ENCODE measurements around the gene TMCO2. TPM values are rescaled to one million over a fixed set of nuclear protein-coding genes. Genes with fewer than 3 reads are reported as not detected.

TMCO2 gene
- polyA plus RNA-seq, 1 donor (not counting 4 experiments of a cell fraction or from before 2014, with no cell fraction given): not detected

DNA sequence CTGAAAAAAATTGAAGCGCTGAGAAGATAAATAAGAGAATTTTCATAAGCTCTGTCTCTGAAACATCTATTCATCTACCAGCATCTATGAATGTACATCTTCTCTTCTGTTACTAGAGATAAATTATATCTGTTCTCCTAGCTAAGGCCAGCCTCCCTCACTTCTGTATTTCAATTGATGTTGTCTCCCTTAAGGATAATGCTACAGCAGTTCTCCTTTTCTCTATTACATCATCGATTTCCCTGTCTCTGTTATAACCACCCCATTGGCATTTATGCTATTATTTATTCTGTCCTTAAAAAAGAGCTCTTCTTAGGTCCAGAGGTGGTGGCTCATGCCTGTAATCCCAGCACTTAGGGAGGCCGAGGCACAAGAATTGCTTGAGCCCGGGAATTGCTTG lies 42.9 kb upstream of the TMCO2 start:
- DNase-seq (ENCODE audit: low read depth, low spot score): no peak
- Histone ChIP-seq H3K4me1 (ENCODE audit: control insufficient read depth, extremely low read depth, insufficient read depth, low read length) (no peaks in the 10 kb centered on the region), H3K27me3 (ENCODE audit: control insufficient read depth, extremely low read depth, insufficient read depth, low read length) (no peaks in the 10 kb centered on the region), H3K4me3 (ENCODE audit: control insufficient read depth in 2 of 3, extremely low read depth in 1 of 3, insufficient read depth in 2 of 3, low read depth in 1 of 3, low read length in 3 of 3) (no peak overlapping the region), H3K79me2 (ENCODE audit: control insufficient read depth, insufficient read depth, low read length) (peaks cover 2% of the 10 kb centered on the region), H3K27ac (ENCODE audit: control insufficient read depth, insufficient read depth, low read length) (no peak overlapping the region), H4K20me1 (ENCODE audit: control insufficient read depth, extremely low read depth, insufficient read depth, low read length) (no peaks in the 10 kb centered on the region), H3K9ac (ENCODE audit: control insufficient read depth, extremely low read depth, insufficient read depth, low read length) (no peak overlapping the region), H3K9me3 (ENCODE audit: control insufficient read depth, low read depth, low read length) (no peaks in the 10 kb centered on the region), H3K9me1 (ENCODE audit: control insufficient read depth, extremely low read depth, insufficient read depth, low read length) (no peaks in the 10 kb centered on the region), H2AFZ (ENCODE audit: control insufficient read depth, low read length) (no peak overlapping the region), H3K36me3 (ENCODE audit: control insufficient read depth in 2 of 2, extremely low read depth in 1 of 2, insufficient read depth in 2 of 2, low read length in 2 of 2) (peaks cover 4 to 7% of the 10 kb centered on the region in 2 experiments), H3K4me2 (ENCODE audit: control insufficient read depth, extremely low read depth, insufficient read depth, low read depth, low read length) (no peak overlapping the region)
- TF ChIP-seq EZH2 (IDR thresholded peaks at IDR 0.05; ENCODE audit: low read length): no peak
- TF ChIP-seq, protein P1, sequence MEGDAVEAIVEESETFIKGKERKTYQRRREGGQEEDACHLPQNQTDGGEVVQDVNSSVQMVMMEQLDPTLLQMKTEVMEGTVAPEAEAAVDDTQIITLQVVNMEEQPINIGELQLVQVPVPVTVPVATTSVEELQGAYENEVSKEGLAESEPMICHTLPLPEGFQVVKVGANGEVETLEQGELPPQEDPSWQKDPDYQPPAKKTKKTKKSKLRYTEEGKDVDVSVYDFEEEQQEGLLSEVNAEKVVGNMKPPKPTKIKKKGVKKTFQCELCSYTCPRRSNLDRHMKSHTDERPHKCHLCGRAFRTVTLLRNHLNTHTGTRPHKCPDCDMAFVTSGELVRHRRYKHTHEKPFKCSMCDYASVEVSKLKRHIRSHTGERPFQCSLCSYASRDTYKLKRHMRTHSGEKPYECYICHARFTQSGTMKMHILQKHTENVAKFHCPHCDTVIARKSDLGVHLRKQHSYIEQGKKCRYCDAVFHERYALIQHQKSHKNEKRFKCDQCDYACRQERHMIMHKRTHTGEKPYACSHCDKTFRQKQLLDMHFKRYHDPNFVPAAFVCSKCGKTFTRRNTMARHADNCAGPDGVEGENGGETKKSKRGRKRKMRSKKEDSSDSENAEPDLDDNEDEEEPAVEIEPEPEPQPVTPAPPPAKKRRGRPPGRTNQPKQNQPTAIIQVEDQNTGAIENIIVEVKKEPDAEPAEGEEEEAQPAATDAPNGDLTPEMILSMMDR (optimal IDR thresholded peaks at IDR 0.05 in 1 of 3, IDR thresholded peaks at IDR 0.05 in 1 of 3, conservative IDR thresholded peaks at IDR 0.05 in 1 of 3; ENCODE audit: extremely low read depth in 1 of 3, insufficient read depth in 2 of 3, low read length in 3 of 3): no peak
- FAIRE-seq: no peak
- dilution Hi-C loops (cut with MboI; ENCODE audit: extremely low pct_ligation_motif_present, low sequenced_read_pairs): no loop called here

DNA sequence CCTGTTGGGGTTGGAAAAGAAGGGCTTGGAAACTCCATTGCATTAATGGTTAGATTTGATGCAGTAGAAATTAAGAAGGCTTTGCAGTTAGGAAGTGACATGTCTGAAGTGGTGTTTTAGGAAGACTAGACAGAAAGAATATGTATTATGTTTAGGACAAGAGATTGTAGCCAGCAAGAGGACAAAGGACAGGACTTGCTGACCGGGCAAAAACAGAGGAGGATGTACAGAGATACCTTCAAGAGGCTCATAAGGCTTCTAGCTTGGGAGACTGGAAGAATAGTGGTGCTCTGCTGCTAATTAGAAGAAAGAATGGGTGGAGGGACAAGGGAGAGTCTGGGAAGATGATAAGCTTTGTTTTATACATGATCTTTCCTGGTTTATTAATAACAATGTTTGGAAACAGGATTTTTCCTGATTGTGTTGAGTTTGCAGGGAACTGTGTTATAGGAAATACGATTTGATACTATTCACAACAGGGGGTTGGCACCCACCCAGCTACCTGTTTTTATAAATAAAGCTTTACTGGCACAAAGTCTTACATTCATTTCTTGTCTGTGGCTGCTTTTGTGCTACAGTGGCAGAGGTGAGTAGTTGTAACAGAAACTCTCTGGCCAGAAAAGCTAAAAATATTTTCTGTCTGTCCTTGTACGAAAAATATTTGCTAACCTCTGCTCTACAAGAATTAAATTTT lies 37.1 kb upstream of the TMCO2 start:
- Histone ChIP-seq H3K79me2 (ENCODE audit: control insufficient read depth, insufficient read depth, low read length) (peaks cover 8% of the 10 kb centered on the region), H4K20me1 (ENCODE audit: control insufficient read depth, extremely low read depth, insufficient read depth, low read length) (no peaks in the 10 kb centered on the region), H3K4me1 (ENCODE audit: control insufficient read depth, extremely low read depth, insufficient read depth, low read length) (no peaks in the 10 kb centered on the region), H2AFZ (ENCODE audit: control insufficient read depth, low read length) (no peak overlapping the region), H3K27ac (ENCODE audit: control insufficient read depth, insufficient read depth, low read length) (no peak overlapping the region), H3K9me3 (ENCODE audit: control insufficient read depth, low read depth, low read length) (no peaks in the 10 kb centered on the region), H3K36me3 (ENCODE audit: control insufficient read depth in 2 of 2, extremely low read depth in 1 of 2, insufficient read depth in 2 of 2, low read length in 2 of 2) (peaks cover 7 to 9% of the 10 kb centered on the region in 2 experiments), H3K4me2 (ENCODE audit: control insufficient read depth, extremely low read depth, insufficient read depth, low read depth, low read length) (no peak overlapping the region), H3K9ac (ENCODE audit: control insufficient read depth, extremely low read depth, insufficient read depth, low read length) (no peak overlapping the region), H3K27me3 (ENCODE audit: control insufficient read depth, extremely low read depth, insufficient read depth, low read length) (no peaks in the 10 kb centered on the region), H3K4me3 (ENCODE audit: control insufficient read depth in 2 of 3, extremely low read depth in 1 of 3, insufficient read depth in 2 of 3, low read depth in 1 of 3, low read length in 3 of 3) (no peak overlapping the region), H3K9me1 (ENCODE audit: control insufficient read depth, extremely low read depth, insufficient read depth, low read length) (no peaks in the 10 kb centered on the region)
- DNase-seq (ENCODE audit: low read depth, low spot score): no peak
- dilution Hi-C loops (cut with MboI; ENCODE audit: extremely low pct_ligation_motif_present, low sequenced_read_pairs): no loop called here
- no peak for TF ChIP-seq EZH2 (IDR thresholded peaks at IDR 0.05; ENCODE audit: low read length)
- TF ChIP-seq, protein P1 (optimal IDR thresholded peaks at IDR 0.05 in 1 of 3, IDR thresholded peaks at IDR 0.05 in 1 of 3, conservative IDR thresholded peaks at IDR 0.05 in 1 of 3; ENCODE audit: extremely low read depth in 1 of 3, insufficient read depth in 2 of 3, low read length in 3 of 3): no peak
- FAIRE-seq: no peak
